ENCODE results near the gene MPL. TPM values are rescaled to one million over a fixed set of nuclear protein-coding genes. Genes with fewer than 3 reads are reported as not detected.

The MPL gene
- total RNA-seq, 1 experiment from 2014 or later = 0.52 TPM

- H3K27me3 Mint-ChIP-seq (ENCODE audit: unreplicated experiment) = peaks cover 62% of the 10 kb centered on the region
- H3K4me3 Mint-ChIP-seq (ENCODE audit: low read depth, unreplicated experiment) = no peak overlapping the region
- H3K27ac Mint-ChIP-seq (ENCODE audit: unreplicated experiment) = no peak overlapping the region
- H3K36me3 Mint-ChIP-seq (ENCODE audit: insufficient read depth, unreplicated experiment) = no peaks in the 10 kb centered on the region
- no peaks in the 10 kb centered on the region for H3K4me1 Mint-ChIP-seq (ENCODE audit: low read depth, unreplicated experiment)
- CTCF ChIA-PET = no interaction called here
- no peak for DNase-seq
- TF ChIP-seq CTCF (IDR thresholded peaks at IDR 0.05; ENCODE audit: unreplicated experiment) = no peak
- no peaks in the 10 kb centered on the region for H3K9me3 Mint-ChIP-seq (ENCODE audit: low read depth, unreplicated experiment)
- no TSS peak for BruUV-seq (replicated peaks)
- intact Hi-C loops (cut with micrococcal nuclease; ENCODE audit: unreplicated experiment) = no loop called here
Measured at GRCh38 chr1:43304771-43305300, 32.8 kb upstream of the MPL start.

- peaks cover 68% of the 10 kb centered on the region for H3K27me3 Mint-ChIP-seq (ENCODE audit: unreplicated experiment)
- no peaks in the 10 kb centered on the region for H3K9me3 Mint-ChIP-seq (ENCODE audit: low read depth, unreplicated experiment)
- H3K27ac Mint-ChIP-seq (ENCODE audit: unreplicated experiment) = no peak overlapping the region
- no peak for DNase-seq
- H3K4me3 Mint-ChIP-seq (ENCODE audit: low read depth, unreplicated experiment) = no peak overlapping the region
- H3K36me3 Mint-ChIP-seq (ENCODE audit: insufficient read depth, unreplicated experiment) = no peaks in the 10 kb centered on the region
- TF ChIP-seq CTCF (IDR thresholded peaks at IDR 0.05; ENCODE audit: unreplicated experiment) = no peak
- CTCF ChIA-PET = no interaction called here
- H3K4me1 Mint-ChIP-seq (ENCODE audit: low read depth, unreplicated experiment) = no peaks in the 10 kb centered on the region
- intact Hi-C loops (cut with micrococcal nuclease; ENCODE audit: unreplicated experiment) = no loop called here
- no TSS peak for BruUV-seq (replicated peaks)
Measured at GRCh38 chr1:43305461-43305860, 32.2 kb upstream of the MPL start.

GRCh38 chr1:43305926-43306687 is 31.5 kb upstream of the MPL start:
- Mint-ChIP-seq H3K27ac (ENCODE audit: unreplicated experiment) (no peak overlapping the region), H3K36me3 (ENCODE audit: insufficient read depth, unreplicated experiment) (no peaks in the 10 kb centered on the region), H3K4me3 (ENCODE audit: low read depth, unreplicated experiment) (no peak overlapping the region), H3K4me1 (ENCODE audit: low read depth, unreplicated experiment) (no peaks in the 10 kb centered on the region), H3K27me3 (ENCODE audit: unreplicated experiment) (peaks cover 72% of the 10 kb centered on the region), H3K9me3 (ENCODE audit: low read depth, unreplicated experiment) (no peaks in the 10 kb centered on the region)
- no peak for DNase-seq
- no peak for TF ChIP-seq CTCF (IDR thresholded peaks at IDR 0.05; ENCODE audit: unreplicated experiment)
- intact Hi-C loops (cut with micrococcal nuclease; ENCODE audit: unreplicated experiment) = no loop called here
- BruUV-seq (replicated peaks) = no TSS peak
- CTCF ChIA-PET = no interaction called here

- Mint-ChIP-seq H3K27ac (ENCODE audit: unreplicated experiment) (no peak overlapping the region), H3K36me3 (ENCODE audit: insufficient read depth, unreplicated experiment) (no peaks in the 10 kb centered on the region), H3K4me1 (ENCODE audit: low read depth, unreplicated experiment) (no peaks in the 10 kb centered on the region), H3K9me3 (ENCODE audit: low read depth, unreplicated experiment) (no peaks in the 10 kb centered on the region), H3K4me3 (ENCODE audit: low read depth, unreplicated experiment) (no peak overlapping the region), H3K27me3 (ENCODE audit: unreplicated experiment) (peaks cover 69% of the 10 kb centered on the region)
- TF ChIP-seq CTCF (IDR thresholded peaks at IDR 0.05; ENCODE audit: unreplicated experiment) = no peak
- no peak for DNase-seq
- BruUV-seq (replicated peaks) = no TSS peak
- CTCF ChIA-PET = no interaction called here
- intact Hi-C loops (cut with micrococcal nuclease; ENCODE audit: unreplicated experiment) = no loop called here
Measured at GRCh38 chr1:43306688-43307457, 30.7 kb upstream of the MPL start.

Data from Calu3 (cell line).